Esophagus muscularis mucosa (tissue), 4 donors: Measurements from ENCODE around the gene FRY. TPM values are rescaled to one million over a fixed set of nuclear protein-coding genes. Genes with fewer than 3 reads are reported as not detected.

ENCODE experiments used
- DNase-seq: peaks from one replicate; pipeline ENCODE4 v3.0.0-alpha.2; 2017; ENCODE audit errors: extremely low spot score
- H3K27ac ChIP-seq, 4 donors: fragments of 200-600 bp; sonication (generic); replicated peaks in 1 of 4; 1 replicate in 3 of 4; 2 replicates in 1 of 4; pipeline ENCODE4 v1.5.1; 2016 to 2019; ENCODE audit warnings: mild to moderate bottlenecking in 1 of 4
- H3K27me3 ChIP-seq, 4 donors: fragments of 200-600 bp; sonication (generic); one replicate each; pipeline versions ENCODE4 v1.5.1 to v1.6.0; 2016 to 2019
- H3K36me3 ChIP-seq, 4 donors: fragments of 200-600 bp; sonication (generic); one replicate each; pipeline ENCODE4 v1.5.1; 2016 to 2019
- H3K4me1 ChIP-seq, 4 donors: fragments of 200-600 bp; sonication (generic); one replicate each; pipeline ENCODE4 v1.5.1; 2016 to 2019
- H3K4me3 ChIP-seq, 4 donors: fragments of 200-600 bp; sonication (generic); 1 replicate in 2 of 4; 2 replicates in 2 of 4; pipeline ENCODE4 v1.5.1; 2016 to 2019; ENCODE audit warnings: mild to moderate bottlenecking in 4 of 4, moderate library complexity in 1 of 4
- H3K9me3 ChIP-seq, 4 donors: fragments of 200-600 bp; sonication (generic); 1 replicate in 3 of 4; 2 replicates in 1 of 4; pipeline ENCODE4 v1.5.1; 2016 to 2019
- CTCF ChIP-seq, 3 experiments: fragments of 200-600 bp in 2 of 3; fragments of 450-650 bp in 1 of 3; sonication (generic) in 2 of 3; IDR thresholded peaks; one replicate each; pipeline ENCODE4 v1.5.1; 2017 to 2019; ENCODE audit warnings: antibody characterized with exemption in 3 of 3, mild to moderate bottlenecking in 2 of 3, moderate library complexity in 1 of 3
- EP300 ChIP-seq: sonication (generic); formaldehyde crosslinking; IDR thresholded peaks from one replicate; pipeline ENCODE4 v1.6.1; 2017; ENCODE audit warnings: antibody characterized with exemption
- POLR2A ChIP-seq: fragments of 450-650 bp; IDR thresholded peaks from one replicate; pipeline ENCODE4 v1.6.1; 2017; ENCODE audit warnings: antibody characterized with exemption, moderate library complexity, mild to moderate bottlenecking, low read depth
- POLR2AphosphoS5 ChIP-seq, 2 donors: sonication (generic); formaldehyde crosslinking; IDR thresholded peaks; one replicate each; pipeline ENCODE4 v1.6.1; 2017; ENCODE audit warnings: antibody characterized with exemption in 2 of 2
- WGBS: methylation state at CpG from one replicate; pipeline ENCODE4 v1.1.5; 2018; 5-methylcytosine and 5-hydroxymethylcytosine counted together
- intact Hi-C: fragments of 100-400 bp; cut with DNase I; formaldehyde crosslinking; loops from one replicate; pipeline ENCODE4 v1.15.1; 2023
- total RNA-seq, 4 donors: library from RNA; depleted of rRNA; stranded (reverse); fragments of >200 nt; gene quantifications; one replicate each; pipeline versions ENCODE4 v1.1.0 to v1.2.1, GENCODE V29; 2016

The FRY gene
- total RNA-seq, 4 donors from 2014 or later: 104 to 276 (median 135) TPM

DNA sequence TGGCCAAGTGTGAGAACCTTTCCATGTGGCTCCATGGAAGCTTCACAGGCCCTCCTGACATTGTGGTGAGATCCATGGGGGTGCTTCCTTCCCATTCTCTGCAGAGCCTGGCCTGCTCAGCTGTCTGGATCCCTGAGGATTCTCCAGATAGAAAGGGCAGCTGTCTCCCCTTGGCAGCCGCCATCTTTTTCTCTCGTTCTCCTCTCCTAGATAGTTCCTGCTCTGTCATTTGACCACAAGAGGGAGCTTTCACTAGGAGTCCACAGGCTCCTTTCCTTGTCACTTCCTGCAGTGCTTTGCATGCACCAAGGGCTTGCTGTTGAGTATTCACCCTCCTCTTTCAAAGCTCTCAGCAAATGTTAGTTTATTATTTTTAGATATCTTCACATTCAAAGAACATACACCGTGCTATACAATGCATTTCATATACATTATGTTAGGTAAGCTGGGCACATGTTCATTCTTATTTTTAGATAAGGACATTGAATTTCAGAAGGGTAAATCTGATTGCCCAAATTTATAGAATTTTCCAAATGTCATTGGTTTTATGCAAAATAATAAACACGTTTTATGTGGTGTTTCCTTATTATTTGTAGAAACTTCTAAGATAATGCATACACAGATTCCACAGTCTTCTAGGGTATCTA, 133.2 kb downstream of the FRY start:
- Histone ChIP-seq H3K4me1 (peaks cover 12 to 38% (median 23%) of the 10 kb centered on the region in 4 donors), H3K9me3 (no peaks in the 10 kb centered on the region), H3K27me3 (no peaks in the 10 kb centered on the region), H3K27ac (no peak overlapping the region), H3K4me3 (no peak overlapping the region), H3K36me3 (peaks cover 0 to 9% (median 3%) of the 10 kb centered on the region in 4 donors)
- 83% methylated on average over 4 of the region's 4 CpGs for WGBS
- intact Hi-C loops: no loop called here
- DNase-seq: no peak
- TF ChIP-seq POLR2AphosphoS5 (IDR thresholded peaks at IDR 0.05) (no peak), POLR2A (no peak), CTCF (IDR thresholded peaks at IDR 0.05) (peak in 2 of 3 experiments; percentile 18 to 50)

GRCh38 chr13:32165796-32166195, 134.2 kb downstream of the FRY start:
- no peak overlapping the region for H3K27ac ChIP-seq
- H3K9me3 ChIP-seq: no peaks in the 10 kb centered on the region
- no peaks in the 10 kb centered on the region for H3K27me3 ChIP-seq
- H3K36me3 ChIP-seq: peaks cover 0 to 9% (median 3%) of the 10 kb centered on the region in 4 donors
- H3K4me3 ChIP-seq: no peak overlapping the region
- intact Hi-C loops: no loop called here
- TF ChIP-seq POLR2A (no peak), EP300 (no peak), POLR2AphosphoS5 (IDR thresholded peaks at IDR 0.05) (no peak), CTCF (IDR thresholded peaks at IDR 0.05) (no peak)
- WGBS: 72% methylated on average over 5 of the region's 5 CpGs
- peaks cover 9 to 28% (median 17%) of the 10 kb centered on the region in 4 donors for H3K4me1 ChIP-seq
- no peak for DNase-seq

- Histone ChIP-seq H3K4me3 (no peak overlapping the region), H3K4me1 (peaks cover 9 to 28% (median 17%) of the 10 kb centered on the region in 4 donors), H3K27ac (no peak overlapping the region), H3K27me3 (no peaks in the 10 kb centered on the region), H3K36me3 (peaks cover 0 to 8% (median under 1%) of the 10 kb centered on the region in 4 donors), H3K9me3 (no peaks in the 10 kb centered on the region)
- TF ChIP-seq POLR2A: no peak
- no peak for TF ChIP-seq CTCF (IDR thresholded peaks at IDR 0.05)
- no peak for TF ChIP-seq EP300
- TF ChIP-seq POLR2AphosphoS5 (IDR thresholded peaks at IDR 0.05): no peak
- WGBS: 60% methylated on average over 1 of the region's 1 CpG
- intact Hi-C loops: no loop called here
- no peak for DNase-seq
Observed at GRCh38 chr13:32168131-32168530, 136.6 kb downstream of the FRY start.

DNA sequence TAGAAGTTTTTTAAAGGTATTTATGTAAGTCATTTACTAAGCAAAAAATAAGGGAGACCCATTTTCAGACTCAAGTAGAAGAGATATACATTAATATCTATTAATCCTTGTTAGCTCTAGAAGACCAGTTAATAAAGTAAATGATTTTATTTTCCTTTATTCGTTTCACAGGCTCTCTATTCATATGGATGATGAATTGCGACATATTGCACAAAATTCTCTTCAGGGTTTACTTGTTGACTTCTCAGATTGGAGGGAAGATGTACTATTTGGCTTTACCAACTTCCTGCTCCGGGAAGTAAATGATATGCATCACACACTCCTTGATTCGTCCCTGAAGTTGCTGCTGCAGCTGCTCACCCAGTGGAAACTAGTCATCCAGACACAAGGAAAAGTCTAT, 139.3 kb downstream of the FRY start:
- Histone ChIP-seq H3K27me3 (no peaks in the 10 kb centered on the region), H3K36me3 (peaks cover 0 to 22% (median 2%) of the 10 kb centered on the region in 4 donors), H3K4me1 (peaks cover 0 to 14% (median 6%) of the 10 kb centered on the region in 4 donors), H3K9me3 (no peaks in the 10 kb centered on the region), H3K27ac (no peak overlapping the region), H3K4me3 (no peak overlapping the region)
- intact Hi-C loops: no loop called here
- 96% methylated on average over 4 of the region's 4 CpGs for WGBS
- DNase-seq: no peak
- no peak for TF ChIP-seq POLR2AphosphoS5 (IDR thresholded peaks at IDR 0.05)
- no peak for TF ChIP-seq POLR2A
- TF ChIP-seq EP300: no peak
- TF ChIP-seq CTCF (IDR thresholded peaks at IDR 0.05): no peak

GRCh38 chr13:32173881-32174280, 142.3 kb downstream of the FRY start:
- H3K36me3 ChIP-seq: peaks cover 0 to 36% (median 6%) of the 10 kb centered on the region in 4 donors
- no peak overlapping the region for H3K27ac ChIP-seq
- no peaks in the 10 kb centered on the region for H3K9me3 ChIP-seq
- 83% methylated on average over 1 of the region's 1 CpG for WGBS
- H3K4me3 ChIP-seq: no peak overlapping the region
- no peak for TF ChIP-seq EP300
- H3K4me1 ChIP-seq: peaks cover 0 to 6% (median 0%) of the 10 kb centered on the region in 4 donors
- H3K27me3 ChIP-seq: no peaks in the 10 kb centered on the region
- DNase-seq: no peak
- intact Hi-C loops: no loop called here
